PFSK-1 (cell line): ENCODE results near the gene FBXL13.

ENCODE experiments used
- FOXP2 ChIP-seq: optimal IDR thresholded peaks from 2 replicates; pipeline ENCODE3; 2011; ENCODE audit warnings: borderline replicate concordance, control low read depth, inconsistent platforms; ENCODE audit not compliant: insufficient read depth; ENCODE audit errors: extremely low read length, extremely low read depth
- POLR2AphosphoS5 ChIP-seq: IDR thresholded peaks from 2 replicates; pipeline ENCODE4 v1.6.1; 2012; ENCODE audit warnings: low read depth, mild to moderate bottlenecking, control low read depth, low read length, moderate library complexity
- REST ChIP-seq, 2 experiments: IDR thresholded peaks; 2 replicates each; pipeline versions ENCODE4 v1.6.1 to v1.8.0; 2011 to 2012; ENCODE audit warnings: low read depth in 2 of 2, low read length in 2 of 2, control low read depth in 1 of 2, inconsistent platforms in 1 of 2, mild to moderate bottlenecking in 1 of 2, moderate library complexity in 1 of 2; ENCODE audit not compliant: insufficient read depth in 1 of 2
- SIN3A ChIP-seq: IDR thresholded peaks from 2 replicates; pipeline ENCODE4 v1.6.1; 2012; ENCODE audit warnings: mild to moderate bottlenecking, low read length, moderate library complexity, borderline replicate concordance; ENCODE audit not compliant: insufficient read depth
- TAF1 ChIP-seq: IDR thresholded peaks from 2 replicates; pipeline ENCODE4 v1.6.1; 2012; ENCODE audit warnings: low read length, control low read depth, borderline replicate concordance; ENCODE audit not compliant: insufficient read depth

FBXL13 gene

DNA sequence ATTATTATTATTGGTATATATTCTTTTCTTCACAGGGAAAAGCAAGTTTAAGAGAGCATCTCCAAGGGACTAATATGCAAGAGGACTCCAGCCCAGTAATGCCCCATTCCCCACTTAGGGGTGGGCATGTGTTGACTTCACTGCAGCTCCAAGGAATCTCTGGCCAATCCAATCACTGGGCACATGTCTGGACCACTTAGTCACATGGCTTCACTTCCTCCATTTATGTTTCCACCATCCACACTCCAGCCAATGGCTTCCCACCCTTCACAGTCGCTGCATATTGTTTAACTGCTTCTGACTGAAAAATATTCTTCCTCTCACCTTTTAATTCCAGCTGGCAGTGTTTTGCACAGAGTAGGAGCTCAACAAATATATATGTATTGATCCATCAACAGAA, 43.6 kb downstream of the FBXL13 start:
- TF ChIP-seq FOXP2 = no peak
- TF ChIP-seq REST (IDR thresholded peaks at IDR 0.05; ENCODE audit: insufficient read depth in 1 of 2, low read depth in 2 of 2, low read length in 2 of 2) = no peak
- TF ChIP-seq TAF1 = no peak
- TF ChIP-seq SIN3A = no peak
- no peak for TF ChIP-seq POLR2AphosphoS5

DNA sequence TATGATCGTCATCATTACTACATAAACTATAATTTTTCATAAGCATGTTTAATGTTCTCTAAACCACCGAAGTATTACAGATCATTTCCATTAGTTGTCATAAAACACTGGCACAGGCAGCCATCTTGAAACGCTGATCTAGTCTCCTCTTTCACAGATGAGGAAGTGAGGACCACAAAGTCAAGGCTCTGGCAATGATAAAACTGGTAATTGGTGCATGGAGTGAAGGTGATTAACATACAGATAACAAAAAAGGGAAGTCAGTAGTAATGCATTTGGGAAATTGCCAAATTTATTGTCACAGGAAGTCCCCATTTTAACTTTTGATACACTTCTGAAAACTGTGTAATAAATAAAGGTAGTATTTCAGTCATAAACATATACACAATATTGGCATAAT, 49.3 kb downstream of the FBXL13 start:
- TF ChIP-seq REST (IDR thresholded peaks at IDR 0.05; ENCODE audit: insufficient read depth in 1 of 2, low read depth in 2 of 2, low read length in 2 of 2) (no peak), FOXP2 (no peak)

- no peak for TF ChIP-seq REST (IDR thresholded peaks at IDR 0.05; ENCODE audit: insufficient read depth in 1 of 2, low read depth in 2 of 2, low read length in 2 of 2)
- no peak for TF ChIP-seq SIN3A
- TF ChIP-seq FOXP2 = no peak
- TF ChIP-seq TAF1 = no peak
- no peak for TF ChIP-seq POLR2AphosphoS5
Observed at GRCh38 chr7:103011650-103012049, 62.9 kb downstream of the FBXL13 start.

- TF ChIP-seq SIN3A (no peak), POLR2AphosphoS5 (no peak), REST (IDR thresholded peaks at IDR 0.05; ENCODE audit: insufficient read depth in 1 of 2, low read depth in 2 of 2, low read length in 2 of 2) (no peak), TAF1 (no peak), FOXP2 (no peak)
Observed at GRCh38 chr7:103010211-103010610, 64.4 kb downstream of the FBXL13 start.

DNA sequence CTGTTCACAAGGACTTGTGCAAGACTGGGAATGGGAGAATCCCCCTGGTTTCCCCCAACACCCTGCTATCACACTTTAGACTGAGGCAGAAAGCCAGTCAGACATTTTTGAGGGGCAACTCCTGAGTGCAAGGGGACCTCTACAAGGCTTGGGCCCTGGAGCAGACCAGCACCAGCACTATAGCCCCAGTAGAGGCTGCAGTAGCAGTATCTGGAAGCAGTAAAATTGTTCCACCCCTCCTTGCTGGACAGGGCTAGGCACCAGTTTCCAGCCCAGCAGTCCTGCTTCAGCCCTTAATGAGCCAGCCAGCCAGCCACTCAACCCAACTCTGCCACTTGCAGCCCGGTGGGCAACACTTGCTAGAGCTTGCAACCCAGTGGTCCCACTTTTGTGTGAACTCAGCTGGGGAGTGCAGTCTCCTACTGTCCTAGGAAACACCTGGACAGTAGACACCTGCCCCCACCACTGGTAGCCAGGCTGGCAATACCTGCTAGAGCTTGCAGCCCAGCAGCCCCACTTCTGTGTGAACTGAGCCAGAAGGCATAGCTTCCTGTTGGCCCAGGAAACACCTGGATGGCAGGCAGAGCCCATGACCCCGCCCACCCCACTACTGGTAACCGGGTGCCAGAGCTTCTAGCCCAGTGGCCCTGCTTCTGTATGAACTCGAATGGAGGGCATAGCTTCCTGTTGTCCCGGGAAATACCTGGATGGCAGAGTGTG, 65.0 kb downstream of the FBXL13 start:
- TF ChIP-seq REST (IDR thresholded peaks at IDR 0.05; ENCODE audit: insufficient read depth in 1 of 2, low read depth in 2 of 2, low read length in 2 of 2) = no peak
- no peak for TF ChIP-seq SIN3A
- TF ChIP-seq FOXP2 = no peak
- no peak for TF ChIP-seq POLR2AphosphoS5
- no peak for TF ChIP-seq TAF1
